Fibroblast of skin of back (primary cell): Measurements from ENCODE around the gene DDX19B.
"Not testable (repeated sequence)": the region's sequence is repeated elsewhere in the genome, so short reads cannot be mapped to it uniquely, and the experiment has no call there.

Experiments used
- DNase-seq: peaks from one replicate; pipeline ENCODE4 v3.0.0-alpha.2; 2013

The DDX19B gene

DNA sequence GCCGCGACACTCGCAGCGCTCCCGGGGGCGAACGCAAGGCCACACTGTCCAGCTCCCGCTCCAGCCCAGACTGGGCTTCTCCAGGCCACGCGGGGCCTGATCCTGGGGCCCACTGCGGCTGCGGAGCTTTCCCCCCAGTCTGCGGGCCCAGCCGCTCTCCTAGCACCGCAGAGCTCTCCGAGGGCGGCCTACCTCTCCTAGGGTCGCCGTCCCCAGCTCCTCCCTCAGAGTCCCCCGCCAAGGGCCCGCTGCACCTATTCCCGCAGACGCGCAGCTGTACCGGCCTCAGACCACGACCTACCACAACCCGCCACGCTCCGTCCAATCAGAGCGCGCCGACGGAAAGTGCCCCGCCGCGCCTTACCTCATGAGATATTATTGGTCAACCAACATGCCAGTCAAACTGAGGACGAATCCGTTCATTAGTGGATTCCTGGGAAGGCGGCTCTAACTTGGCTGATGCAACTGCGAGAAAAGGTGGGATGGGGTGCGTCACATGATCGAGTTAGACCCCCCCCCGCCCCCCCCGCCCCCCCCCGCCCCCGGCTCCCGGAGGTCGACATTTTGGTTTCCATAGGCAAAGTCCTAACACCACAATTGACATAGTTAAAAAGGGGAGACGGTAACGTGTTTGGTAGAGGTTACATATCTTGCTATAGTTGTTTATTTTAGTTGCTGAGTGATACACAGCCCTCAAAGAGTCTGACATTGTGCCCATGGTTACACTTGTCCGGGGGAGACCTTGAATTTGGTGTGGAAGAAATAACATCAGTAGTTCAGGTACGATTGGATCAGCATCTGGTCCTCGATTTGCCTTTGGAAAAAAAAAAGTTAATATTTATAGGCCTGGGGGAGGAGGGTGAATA is 9.5 kb upstream of the DDX19B start, which contains the start of gene AARS1:
Gene AARS1 (minus strand): TSS at position 278 of the 866 bp plus-strand sequence. CDS start 6,743 bp downstream, outside the sequence.
- DNase-seq: peak; percentile 100

DNA sequence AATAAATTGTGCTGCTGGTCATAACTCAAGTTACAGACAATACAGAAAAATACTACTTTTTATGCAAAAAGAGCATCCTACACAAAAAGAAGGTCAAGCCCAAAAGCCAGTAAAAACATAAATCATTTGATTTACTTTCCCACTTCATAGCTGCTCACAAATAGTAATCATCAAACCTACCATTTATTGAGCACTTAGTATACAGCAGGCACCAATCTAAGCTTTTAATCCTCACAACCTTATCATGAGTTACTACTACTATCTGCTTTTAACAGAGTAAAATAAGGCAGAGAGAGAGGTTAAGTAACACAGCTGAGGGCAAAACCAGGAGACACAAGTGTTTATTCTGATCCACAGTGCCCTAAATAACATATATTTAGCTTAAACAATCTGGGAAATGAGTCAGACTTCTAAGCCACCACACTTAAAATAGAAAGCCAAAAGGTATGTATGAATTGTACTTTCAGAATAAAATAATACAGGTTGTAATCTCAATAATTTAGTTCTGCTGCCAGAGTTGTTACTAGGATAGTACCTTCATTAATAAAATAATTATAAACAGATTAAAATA is 8.0 kb upstream of the DDX19B start:
- DNase-seq: peak; percentile 21

GRCh38 chr16:70292148-70292547 is 6.8 kb upstream of the DDX19B start:
- not testable (repeated sequence) for DNase-seq

DNA sequence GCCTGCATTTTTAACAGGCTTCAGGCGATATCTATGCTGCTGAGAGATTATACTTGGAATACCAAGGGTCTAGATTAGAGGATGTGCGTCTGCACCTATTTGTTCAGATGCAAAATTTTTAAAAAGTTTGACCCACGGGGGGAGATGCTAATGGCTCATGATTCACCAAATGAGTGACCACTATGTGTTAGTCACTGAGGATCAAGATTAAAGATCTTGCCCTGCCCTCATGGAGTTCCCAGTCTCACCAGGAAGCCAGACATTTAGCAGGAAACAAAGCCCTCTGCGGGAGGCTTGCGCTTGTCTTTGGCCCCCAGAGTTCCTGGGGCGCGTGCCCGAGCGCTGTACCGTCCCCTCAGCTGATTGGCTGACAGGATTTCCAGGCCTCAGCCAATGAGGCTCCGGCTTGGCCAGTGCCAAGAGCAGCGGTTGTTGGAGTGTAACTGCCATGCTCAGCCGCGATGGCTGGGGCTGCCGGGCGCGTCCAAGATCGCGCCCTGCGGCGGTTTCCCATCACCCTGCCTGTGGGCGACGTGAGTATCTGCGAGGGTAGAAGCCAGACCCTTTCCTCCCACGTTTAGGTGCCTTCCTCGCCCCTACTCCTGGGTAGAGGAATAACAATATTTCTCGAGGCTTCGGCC is 4.5 kb upstream of the DDX19B start:
- no peak for DNase-seq

DNA sequence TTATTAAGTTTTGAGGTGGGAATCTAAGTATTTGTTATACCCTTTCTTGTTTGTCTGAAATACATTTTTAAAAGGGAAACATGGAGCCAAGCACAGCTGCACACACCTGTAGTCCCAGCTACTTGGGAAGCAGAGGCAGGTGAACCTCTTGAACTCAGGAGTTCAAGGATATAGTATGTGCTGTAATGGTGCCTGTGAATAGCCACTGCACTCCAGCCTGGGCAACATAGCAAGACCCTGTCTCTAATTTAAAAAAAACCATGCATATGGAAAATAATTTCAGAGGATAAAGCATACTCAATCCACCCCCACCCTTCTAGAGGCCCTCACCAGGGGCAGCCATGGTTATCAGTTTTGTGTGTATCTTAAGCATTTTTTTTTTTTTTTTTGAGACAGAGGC is 3.4 kb upstream of the DDX19B start:
- no peak for DNase-seq

- no peak for DNase-seq
Measured at GRCh38 chr16:70301121-70301520, 2.1 kb downstream of the DDX19B start.

- DNase-seq: no peak
Measured at GRCh38 chr16:70302745-70303144, 3.8 kb downstream of the DDX19B start.

- no peak for DNase-seq
Measured at GRCh38 chr16:70304892-70305448, 6.0 kb downstream of the DDX19B start.

DNA sequence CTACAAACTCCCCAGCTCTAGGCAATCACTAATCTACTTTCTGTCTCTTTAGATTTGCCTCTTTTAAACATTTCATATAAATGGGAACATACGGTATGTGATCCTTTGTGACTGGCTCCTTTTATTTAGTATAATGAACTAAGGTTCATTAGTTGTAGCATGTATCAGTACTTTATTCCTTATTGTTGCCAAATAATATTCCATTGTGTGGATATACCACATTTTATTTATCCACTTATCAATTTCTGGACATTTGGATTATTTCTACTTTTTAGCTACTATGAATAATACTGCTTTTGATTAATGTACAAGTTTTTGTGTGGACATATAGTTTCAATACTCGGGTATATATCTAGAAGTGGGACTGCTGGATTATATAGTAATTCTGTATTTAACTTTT is 7.9 kb downstream of the DDX19B start:
- DNase-seq: no peak

DNA sequence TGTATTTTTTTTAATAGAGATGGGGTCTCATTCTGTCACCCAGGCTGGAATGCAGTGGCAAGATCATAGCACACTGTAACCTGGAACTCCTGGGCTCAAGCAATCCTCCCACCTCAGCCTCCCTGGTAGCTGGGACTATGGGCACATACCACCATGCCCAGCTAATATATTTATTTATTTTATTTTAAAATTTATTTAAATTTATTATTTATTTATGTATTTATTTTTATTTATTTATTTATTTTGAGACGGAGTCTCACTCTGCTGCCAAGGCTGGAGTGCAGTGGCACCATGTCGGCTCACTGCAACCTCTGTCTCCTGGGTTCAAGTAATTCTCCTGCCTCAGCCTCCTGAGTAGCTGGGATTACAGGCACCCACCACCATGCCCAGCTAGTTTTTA is 8.7 kb downstream of the DDX19B start:
- DNase-seq: not testable (repeated sequence)

GRCh38 chr16:70320121-70320520 is 21.1 kb downstream of the DDX19B start:
- DNase-seq: no peak

DNA sequence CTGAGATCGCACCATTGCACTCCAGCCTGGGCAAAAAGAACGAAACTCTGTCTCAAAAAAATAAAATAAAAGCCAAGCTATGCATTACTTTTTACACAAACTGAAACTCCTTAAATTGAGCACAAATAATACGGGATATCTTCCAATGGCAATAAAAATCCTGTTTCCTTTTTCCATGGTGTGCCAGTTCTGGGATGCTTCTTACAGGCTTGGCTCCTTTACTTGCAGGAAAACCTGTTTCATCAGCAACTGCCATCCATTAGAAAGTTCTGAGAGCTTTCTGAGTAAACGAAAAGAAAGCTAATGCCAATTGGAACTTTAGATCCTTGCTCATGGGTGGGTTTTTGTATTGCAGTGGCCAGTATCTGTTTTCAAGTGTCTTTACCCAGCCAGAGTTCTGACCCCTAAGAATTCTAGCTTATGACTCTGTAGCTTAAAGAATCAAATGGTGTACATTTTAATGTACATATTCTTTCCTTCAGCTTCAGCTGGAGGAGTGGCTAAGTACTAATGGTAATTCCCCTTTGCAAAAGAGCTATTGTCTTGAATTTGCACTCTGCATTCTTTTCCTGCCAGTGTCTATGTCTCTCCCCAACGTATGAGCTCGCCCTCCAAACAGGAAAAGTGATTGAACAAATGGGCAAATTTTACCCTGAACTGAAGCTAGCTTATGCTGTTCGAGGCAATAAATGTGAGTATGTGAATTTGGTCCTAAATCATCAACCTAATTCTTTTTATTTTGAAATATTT is 26.2 kb downstream of the DDX19B start:
- no peak for DNase-seq

DNA sequence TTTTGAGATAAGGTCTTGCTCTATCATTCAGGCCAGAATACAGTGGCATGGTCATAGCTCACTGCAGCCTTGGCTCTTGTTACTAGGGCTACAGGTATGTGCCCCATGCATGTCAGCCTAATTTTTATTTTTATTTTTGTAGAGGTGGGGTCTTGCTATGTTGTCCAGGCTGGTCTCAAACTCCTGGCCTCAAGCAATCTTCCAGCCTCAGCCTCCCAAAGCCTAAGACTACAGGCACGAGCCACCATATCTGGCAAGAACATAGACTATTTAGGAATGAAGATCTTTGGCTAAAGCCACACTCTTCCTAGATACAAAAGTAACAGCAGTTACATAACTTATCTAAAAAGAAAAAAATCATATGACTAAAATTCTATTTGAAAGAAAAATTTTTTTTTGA is 32.1 kb downstream of the DDX19B start:
- DNase-seq: no peak

DNA sequence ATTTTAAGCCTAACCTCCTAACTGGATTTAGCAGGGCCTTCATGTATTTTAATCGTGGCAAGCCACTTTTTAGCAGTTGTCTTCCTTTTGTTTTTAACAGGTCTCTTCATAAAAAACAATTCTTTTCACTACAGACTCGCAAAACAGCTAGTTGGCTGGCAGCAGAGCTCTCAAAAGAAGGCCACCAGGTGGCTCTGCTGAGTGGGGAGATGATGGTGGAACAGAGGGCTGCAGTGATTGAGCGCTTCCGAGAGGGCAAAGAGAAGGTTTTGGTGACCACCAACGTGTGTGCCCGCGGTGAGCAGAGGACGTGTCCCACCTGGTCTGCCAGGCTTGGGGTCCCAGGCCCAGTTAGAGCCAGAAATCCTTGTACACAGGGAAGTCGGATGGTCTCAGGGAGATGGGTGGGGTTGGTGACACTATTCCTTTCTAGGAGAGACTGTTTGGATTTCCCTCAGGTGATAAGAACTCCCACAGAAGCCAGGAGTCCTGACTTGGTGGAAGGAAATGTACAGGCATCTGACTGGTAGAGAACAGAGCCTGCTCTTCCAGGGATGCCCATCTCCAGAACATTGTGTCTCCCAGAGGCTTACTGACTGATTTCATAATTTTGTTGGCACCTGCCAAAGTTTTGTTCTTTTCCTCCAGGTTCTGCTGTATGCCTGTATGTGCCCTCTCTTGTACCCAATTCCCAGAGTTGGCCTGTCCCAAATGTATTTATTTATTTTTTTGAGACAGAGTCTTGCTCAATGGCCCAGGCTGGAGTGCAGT is 32.8 kb downstream of the DDX19B start:
- DNase-seq: no peak

- DNase-seq: not testable (repeated sequence)
Measured at GRCh38 chr16:70332728-70333127, 33.7 kb downstream of the DDX19B start.

DNA sequence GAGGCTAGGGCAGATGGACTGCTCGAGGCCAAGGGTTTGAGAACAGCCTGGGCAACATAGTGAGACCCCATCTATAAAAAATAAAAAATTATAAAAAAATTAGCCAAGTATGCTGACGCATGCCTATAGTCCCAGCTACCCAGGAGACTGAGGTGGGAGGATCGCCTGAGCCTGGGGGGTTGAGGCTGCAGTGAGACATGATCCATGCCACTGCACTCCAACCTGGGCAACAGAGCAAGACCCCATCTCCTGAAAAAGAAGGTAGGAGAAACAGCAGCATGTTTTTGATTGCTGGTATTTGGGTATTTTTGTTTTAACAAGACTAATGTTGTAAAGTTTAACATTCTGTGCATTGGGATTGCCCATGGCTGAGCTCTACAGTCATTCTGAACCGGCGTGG is 38.8 kb downstream of the DDX19B start:
- no peak for DNase-seq

DNA sequence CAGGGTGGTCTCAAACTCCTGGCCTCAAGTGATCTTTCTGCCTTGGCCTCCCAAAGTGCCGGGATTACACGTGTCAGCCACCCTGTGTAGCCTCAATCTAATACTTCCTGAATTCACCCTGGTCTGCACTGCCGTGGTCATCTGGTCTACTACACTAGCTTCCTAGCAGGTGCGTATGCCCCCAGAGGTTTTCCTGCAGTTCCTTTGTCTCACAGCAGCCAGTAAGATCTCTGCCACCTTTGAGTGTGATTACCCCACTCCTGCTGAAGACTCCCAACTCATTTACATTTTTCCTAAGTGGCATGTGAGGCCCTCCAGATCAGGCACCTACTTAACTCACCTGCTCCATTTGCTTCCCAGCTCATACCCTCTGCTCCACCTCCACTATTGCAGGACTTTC is 42.6 kb downstream of the DDX19B start:
- no peak for DNase-seq

DNA sequence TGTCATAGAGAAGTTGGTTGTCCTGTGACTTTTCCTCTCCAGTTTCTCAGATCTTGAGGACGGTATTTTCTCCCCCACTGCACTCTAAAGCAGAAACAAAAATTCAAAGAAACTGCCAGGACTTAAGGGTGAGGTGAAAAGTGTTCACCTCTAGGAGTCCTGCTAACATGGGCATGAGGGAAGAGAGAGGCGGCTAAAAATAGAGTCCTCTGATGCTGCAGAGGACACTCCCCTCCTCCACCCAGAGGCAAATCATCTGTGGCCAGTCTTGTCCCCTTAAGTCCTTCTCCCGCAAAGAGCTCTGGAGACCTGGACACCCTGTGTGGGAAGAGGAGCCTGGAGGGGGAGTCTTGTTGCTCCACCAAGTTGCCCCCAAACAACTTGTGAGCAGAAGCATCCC is 43.0 kb downstream of the DDX19B start:
- DNase-seq: no peak

DNA sequence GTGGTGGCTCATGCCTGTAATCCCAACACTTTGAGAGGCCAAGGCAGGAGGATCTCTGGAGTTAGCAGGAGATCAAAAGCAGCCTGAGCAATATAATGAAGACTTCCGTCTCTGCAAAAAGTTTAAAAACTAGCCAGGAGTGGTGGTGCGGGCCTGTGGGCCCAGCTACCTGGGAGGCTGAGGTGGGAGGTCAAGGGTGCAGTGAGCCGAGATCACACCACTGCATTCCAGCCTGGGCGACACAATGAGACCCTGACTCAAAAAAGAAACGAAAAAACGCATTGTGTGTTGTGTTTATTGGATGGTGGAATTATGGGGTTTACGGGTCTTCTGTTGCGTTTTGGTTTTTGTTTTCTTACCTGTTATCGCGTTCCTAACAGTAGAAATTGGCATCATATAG is 46.9 kb downstream of the DDX19B start:
- DNase-seq: no peak

DNA sequence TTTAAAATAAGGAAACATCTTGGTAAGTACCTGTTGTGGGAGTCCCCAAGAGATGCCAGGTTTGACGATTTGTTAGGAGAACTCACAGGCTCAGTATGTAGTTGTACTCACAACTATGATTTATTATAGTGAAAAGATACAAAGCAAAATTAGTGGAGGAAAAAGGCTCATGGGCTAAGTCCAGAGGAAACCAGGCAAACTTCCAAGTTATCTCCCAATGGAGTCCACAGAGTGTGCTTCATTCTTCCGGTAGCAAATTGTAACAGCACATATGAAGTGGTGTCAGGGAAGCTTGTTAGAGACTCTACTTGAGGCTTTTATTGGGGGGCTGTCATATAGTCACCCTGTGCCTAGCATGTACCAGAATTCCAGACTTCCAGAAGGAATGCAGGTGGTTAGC is 50.0 kb downstream of the DDX19B start:
- no peak for DNase-seq

DNA sequence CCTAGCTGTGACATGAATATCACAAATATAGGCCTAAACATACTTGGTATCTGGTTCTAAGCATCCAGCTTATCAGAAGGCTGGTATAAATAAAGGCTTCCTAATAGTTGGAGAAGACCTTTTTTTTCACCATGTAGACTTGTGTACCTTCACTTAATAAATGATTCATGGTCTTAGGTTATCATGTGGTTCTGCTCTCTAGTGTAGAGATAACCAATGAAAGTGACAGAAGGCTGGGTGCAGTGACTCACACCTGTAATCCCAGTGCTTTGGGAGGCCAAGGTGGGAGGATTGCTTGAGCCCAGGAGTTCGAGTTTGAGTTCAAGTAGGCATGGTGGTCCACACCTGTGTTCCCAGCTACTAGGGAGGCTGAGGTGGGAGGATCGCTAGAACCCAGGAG is 50.8 kb downstream of the DDX19B start:
- DNase-seq: no peak

DNA sequence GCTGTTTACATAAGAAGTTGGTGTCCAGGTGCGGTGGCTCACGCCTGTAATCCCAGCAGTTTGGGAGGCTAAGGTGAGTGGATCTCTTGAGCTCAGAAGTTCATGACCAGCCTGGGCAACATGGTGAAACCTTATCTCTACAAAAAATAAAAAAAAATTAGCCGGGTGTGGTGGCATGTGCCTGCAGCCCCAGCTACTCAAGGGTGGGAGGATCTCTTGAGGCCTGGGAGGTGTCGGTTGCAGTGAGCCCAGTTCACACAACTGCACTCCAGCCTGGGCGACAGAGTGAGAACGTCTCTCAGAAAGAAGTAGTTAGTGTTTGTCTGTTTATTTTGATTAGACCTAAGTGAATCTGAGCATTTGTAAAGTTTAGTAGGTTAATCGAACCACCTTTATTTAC is 60.6 kb downstream of the DDX19B start:
- DNase-seq: no peak
